K562 (cell line): ENCODE data around the gene DKK3. TPM values are rescaled to one million over a fixed set of nuclear protein-coding genes. Genes with fewer than 3 reads are reported as not detected.

Experiments
- ATAC-seq: fragments of 200-7000 bp; cut with Tn5 transposase; 3 replicates; pipeline ENCODE4 v1.9.1; 2020; ENCODE audit warnings: moderate library complexity
- BruUV-seq: library from RNA; stranded (reverse); fragments of 400-500 nt; replicated peaks from 2 replicates; lab custom pipeline; 2021; lab: Mats Ljungman, UMichigan
- CTCF ChIA-PET: fragments of 300-600 bp; formaldehyde crosslinking; extraction: SDS; loops from one replicate; lab custom pipeline; 2021; ENCODE audit warnings: low intra/inter-chr PET ratio; lab: Yijun Ruan, JAX
- POLR2A ChIA-PET: fragments of 300-600, 350-650 bp; sonication (Branson Sonifier 250); formaldehyde crosslinking; extraction: SDS; loops from one replicate; lab custom pipeline; 2021; ENCODE audit warnings: antibody characterized with exemption, inconsistent platforms; lab: Yijun Ruan, JAX
- DNase-seq, 4 experiments: peaks; one replicate each; pipeline versions ENCODE4 v3.0.0 to v3.0.0-alpha.2; 2011 to 2018; ENCODE audit warnings: low spot score in 3 of 4, mixed read lengths in 3 of 4; ENCODE audit errors: extremely low read depth in 1 of 4
- FAIRE-seq: peaks from 2 replicates; lab custom pipeline; 2011; peaks lifted over from hg19 to GRCh38; lab: Jason Lieb, UNC
- H2AFZ ChIP-seq: 2 replicates; pipeline ENCODE4 v1.6.0; 2011; ENCODE audit warnings: low read depth, low read length, control low read depth, inconsistent platforms
- H3K27ac ChIP-seq: fragments of 200-600 bp; 3 replicates; pipeline ENCODE4 v1.8.0; 2011; ENCODE audit warnings: low read depth, mild to moderate bottlenecking, control low read depth, inconsistent platforms, low read length, moderate library complexity, mixed read lengths; ENCODE audit errors: extremely low read depth
- H3K27me3 ChIP-seq, 2 experiments: fragments of 300-600 bp in 1 of 2; 2 replicates in 1 of 2; 3 replicates in 1 of 2; pipeline versions ENCODE4 v1.6.0 to v1.8.0; 2011; ENCODE audit warnings: inconsistent platforms in 2 of 2, low read length in 2 of 2, mild to moderate bottlenecking in 1 of 2, mixed read lengths in 1 of 2, moderate library complexity in 1 of 2; ENCODE audit not compliant: control insufficient read depth in 2 of 2, insufficient read depth in 2 of 2
- H3K36me3 ChIP-seq: fragments of 300-600 bp; 3 replicates; pipeline ENCODE4 v1.8.0; 2011; ENCODE audit warnings: mild to moderate bottlenecking, low read length, inconsistent platforms; ENCODE audit not compliant: control insufficient read depth, insufficient read depth
- H3K4me1 ChIP-seq, 2 experiments: fragments of 200-600 bp in 1 of 2; replicated peaks in 1 of 2; 2 replicates in 1 of 2; 3 replicates in 1 of 2; pipeline versions ENCODE4 v1.5.1 to v1.8.0; 2011; ENCODE audit warnings: inconsistent platforms in 2 of 2, low read length in 2 of 2, mild to moderate bottlenecking in 1 of 2, mixed read lengths in 1 of 2, moderate library complexity in 1 of 2; ENCODE audit not compliant: control insufficient read depth in 2 of 2, insufficient read depth in 2 of 2
- H3K4me2 ChIP-seq: 2 replicates; pipeline ENCODE4 v1.6.1; 2011; ENCODE audit warnings: low read length, control low read depth, inconsistent platforms, mixed read lengths; ENCODE audit not compliant: insufficient read depth
- H3K4me3 ChIP-seq: fragments of 200-600 bp; sonication (generic), shearing (Covaris generic); 2 replicates; pipeline ENCODE4 v1.5.1; 2016; ENCODE audit warnings: control low read depth, inconsistent platforms
- H3K79me2 ChIP-seq: fragments of 200-600 bp; 3 replicates; pipeline ENCODE4 v1.8.0; 2011; ENCODE audit warnings: low read length, inconsistent platforms; ENCODE audit not compliant: control insufficient read depth, insufficient read depth
- H3K9ac ChIP-seq, 2 experiments: 2 replicates each; pipeline versions ENCODE4 v1.6.0 to v1.6.1; 2011; ENCODE audit warnings: low read depth in 2 of 2, low read length in 2 of 2, control low read depth in 1 of 2, inconsistent platforms in 1 of 2, mild to moderate bottlenecking in 1 of 2, mixed read lengths in 1 of 2; ENCODE audit not compliant: insufficient read depth in 1 of 2
- H3K9me1 ChIP-seq: one replicate; pipeline ENCODE4 v1.6.0; 2011; ENCODE audit warnings: inconsistent platforms, mild to moderate bottlenecking, low read length, moderate library complexity; ENCODE audit not compliant: control insufficient read depth, insufficient read depth
- H3K9me3 ChIP-seq: replicated peaks from 2 replicates; pipeline ENCODE4 v1.5.1; 2011; ENCODE audit warnings: low read depth, low read length, inconsistent platforms; ENCODE audit not compliant: control insufficient read depth, insufficient read depth
- H4K20me1 ChIP-seq: replicated peaks from 2 replicates; pipeline ENCODE4 v1.6.1; 2011; ENCODE audit warnings: low read length, inconsistent platforms, mixed read lengths; ENCODE audit not compliant: control insufficient read depth, insufficient read depth
- ARID2 ChIP-seq: fragments of 450-650 bp; IDR thresholded peaks from 2 replicates; pipeline ENCODE4 v1.6.1; 2017; ENCODE audit warnings: antibody characterized with exemption, mild to moderate bottlenecking
- CBFA2T3 ChIP-seq: fragments of 450-650 bp; IDR thresholded peaks from 2 replicates; pipeline ENCODE4 v1.6.1; 2017
- CHD1 ChIP-seq: fragments of 200-600 bp; sonication (generic); IDR thresholded peaks from one replicate; pipeline ENCODE4 v1.6.1; 2012; ENCODE audit warnings: mild to moderate bottlenecking, moderate library complexity, low read length, inconsistent platforms
- ELK1 ChIP-seq: sonication (generic); formaldehyde crosslinking; IDR thresholded peaks from 2 replicates; pipeline ENCODE4 v1.8.1; 2022; ENCODE audit warnings: missing genetic modification reagents
- FIP1L1 ChIP-seq: fragments of 200-400 bp; formaldehyde crosslinking; IDR thresholded peaks from 2 replicates; pipeline ENCODE4 v1.6.1; 2018; ENCODE audit warnings: mild to moderate bottlenecking, low read depth, low read length; ENCODE audit not compliant: poor library complexity, severe bottlenecking
- FOXJ2 ChIP-seq: fragments of 200-800 bp; sonication (Bioruptor generic); IDR thresholded peaks from 2 replicates; pipeline ENCODE4 v1.6.1; 2016; ENCODE audit warnings: missing genetic modification characterization, missing compliant biosample characterization
- NFRKB ChIP-seq: fragments of 450-650 bp; IDR thresholded peaks from 2 replicates; pipeline ENCODE4 v1.6.1; 2016; ENCODE audit warnings: low read depth
- POLR2A ChIP-seq: fragments of 450-650 bp; conservative IDR thresholded peaks from 2 replicates; pipeline ENCODE4 v1.6.1; 2016
- TAF1 ChIP-seq: IDR thresholded peaks from 2 replicates; pipeline ENCODE4 v1.6.1; 2011; ENCODE audit warnings: mild to moderate bottlenecking, low read length, moderate library complexity; ENCODE audit not compliant: insufficient read depth, control insufficient read depth, severe bottlenecking; ENCODE audit errors: extremely low read depth
- TARDBP ChIP-seq: fragments of 450-650 bp; IDR thresholded peaks from 2 replicates; pipeline ENCODE4 v1.6.1; 2016
- TRIM24 ChIP-seq, 2 experiments: fragments of 450-650 bp; IDR thresholded peaks; 2 replicates each; pipeline ENCODE4 v1.6.1; 2016
- ZNF639 ChIP-seq, 2 experiments: fragments of 200-800 bp in 1 of 2; sonication (Bioruptor generic) in 1 of 2; sonication (generic) in 1 of 2; formaldehyde crosslinking in 1 of 2; IDR thresholded peaks in 1 of 2; conservative IDR thresholded peaks in 1 of 2; 2 replicates each; pipeline versions ENCODE4 v1.5.0 to v1.6.1; 2016 to 2020; ENCODE audit warnings: missing compliant biosample characterization in 1 of 2, missing genetic modification characterization in 1 of 2, missing genetic modification reagents in 1 of 2
- ZNF717 ChIP-seq: fragments of 250-450 bp; sonication (Bioruptor Pico); IDR thresholded peaks from 2 replicates; pipeline ENCODE4 v1.5.0; 2021
- WGBS: fragments of 100-300 bp; shearing (Covaris generic); methylation state at CpG from one replicate; pipeline ENCODE4 v1.1.6; 2016; ENCODE audit warnings: low coverage, mixed read lengths; ENCODE audit not compliant: insufficient coverage; ENCODE audit errors: missing lambda C conversion rate; 5-methylcytosine and 5-hydroxymethylcytosine counted together
- in situ Hi-C: fragments of 300-500 bp; cut with MboI; formaldehyde crosslinking; loops from 4 replicates; pipeline ENCODE4 v1.15.0; 2018; ENCODE audit warnings: inconsistent platforms, mixed read lengths
- intact Hi-C: fragments of 100-400 bp; cut with micrococcal nuclease; formaldehyde crosslinking; loops from 2 replicates; pipeline ENCODE4 v1.14.2; 2022
- polyA plus RNA-seq, 8 experiments: library from polyadenylated mRNA; depleted of rRNA in 4 of 8; stranded (reverse) in 5 of 8; unstranded in 3 of 8; fragments of >200 nt; fragmentation: Nextera tagmentation in 2 of 8; fragmentation: Illumina TruSeq in 1 of 8; extraction: Ambion mirVana in 2 of 8; extraction: Trizol in 1 of 8; gene quantifications; 2 replicates each; pipeline versions ENCODE4 v1.2.1 to v1.2.3, GENCODE V29; 2011 to 2014; ENCODE audit warnings: inconsistent platforms in 1 of 8, missing spikeins in 1 of 8
- total RNA-seq, 7 experiments: library from RNA; depleted of rRNA in 6 of 7; stranded (reverse); fragments of >200 nt in 6 of 7; fragmentation: Illumina TruSeq in 2 of 7; extraction: Trizol in 2 of 7; gene quantifications; 2 replicates each; pipeline versions ENCODE4 v1.2.1 to v1.2.3, GENCODE V29; 2011 to 2021; ENCODE audit warnings: low replicate concordance in 1 of 7
- TF ChIP-seq, protein P1 (sequence below): fragments of 250-450 bp; sonication (Bioruptor Pico); IDR thresholded peaks from 2 replicates; pipeline ENCODE4 v1.4.0; 2020; ENCODE audit warnings: mild to moderate bottlenecking, moderate library complexity, borderline replicate concordance
- TF ChIP-seq, protein P2 (sequence below): sonication (generic); formaldehyde crosslinking; IDR thresholded peaks from 2 replicates; pipeline ENCODE4 v1.8.0; 2023; ENCODE audit warnings: mild to moderate bottlenecking, missing genetic modification reagents

The DKK3 gene
- total and polyA plus RNA-seq, 9 of the 15 experiments (the other 6 are each of a cell fraction or from before 2014, with no cell fraction given): 0.14 to 0.85 (median 0.38) TPM; not detected in 6

- Histone ChIP-seq H3K79me2 (no peaks in the 10 kb centered on the region), H4K20me1 (no peaks in the 10 kb centered on the region), H3K27me3 (no peaks in the 10 kb centered on the region), H3K36me3 (peaks cover 79% of the 10 kb centered on the region), H3K9me3 (no peaks in the 10 kb centered on the region), H2AFZ (no peak overlapping the region), H3K4me1 (no peaks in the 10 kb centered on the region), H3K27ac (no peak overlapping the region), H3K9ac (no peak overlapping the region), H3K4me2 (no peak overlapping the region), H3K9me1 (no peaks in the 10 kb centered on the region), H3K4me3 (no peak overlapping the region)
- TF ChIP-seq, protein P1, sequence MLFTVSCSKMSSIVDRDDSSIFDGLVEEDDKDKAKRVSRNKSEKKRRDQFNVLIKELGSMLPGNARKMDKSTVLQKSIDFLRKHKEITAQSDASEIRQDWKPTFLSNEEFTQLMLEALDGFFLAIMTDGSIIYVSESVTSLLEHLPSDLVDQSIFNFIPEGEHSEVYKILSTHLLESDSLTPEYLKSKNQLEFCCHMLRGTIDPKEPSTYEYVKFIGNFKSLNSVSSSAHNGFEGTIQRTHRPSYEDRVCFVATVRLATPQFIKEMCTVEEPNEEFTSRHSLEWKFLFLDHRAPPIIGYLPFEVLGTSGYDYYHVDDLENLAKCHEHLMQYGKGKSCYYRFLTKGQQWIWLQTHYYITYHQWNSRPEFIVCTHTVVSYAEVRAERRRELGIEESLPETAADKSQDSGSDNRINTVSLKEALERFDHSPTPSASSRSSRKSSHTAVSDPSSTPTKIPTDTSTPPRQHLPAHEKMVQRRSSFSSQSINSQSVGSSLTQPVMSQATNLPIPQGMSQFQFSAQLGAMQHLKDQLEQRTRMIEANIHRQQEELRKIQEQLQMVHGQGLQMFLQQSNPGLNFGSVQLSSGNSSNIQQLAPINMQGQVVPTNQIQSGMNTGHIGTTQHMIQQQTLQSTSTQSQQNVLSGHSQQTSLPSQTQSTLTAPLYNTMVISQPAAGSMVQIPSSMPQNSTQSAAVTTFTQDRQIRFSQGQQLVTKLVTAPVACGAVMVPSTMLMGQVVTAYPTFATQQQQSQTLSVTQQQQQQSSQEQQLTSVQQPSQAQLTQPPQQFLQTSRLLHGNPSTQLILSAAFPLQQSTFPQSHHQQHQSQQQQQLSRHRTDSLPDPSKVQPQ (CRISPR knock-in tag): no peak
- no peak for TF ChIP-seq CHD1
- no peak for TF ChIP-seq ELK1 (CRISPR knock-in tag)
- TF ChIP-seq ZNF639 (CRISPR knock-in tag; conservative IDR thresholded peaks at IDR 0.05 in 1 of 2, IDR thresholded peaks at IDR 0.05 in 1 of 2): no peak
- TF ChIP-seq ZNF717 (CRISPR knock-in tag): no peak
- no peak for TF ChIP-seq TRIM24 (IDR thresholded peaks at IDR 0.05)
- no peak for TF ChIP-seq TARDBP
- TF ChIP-seq, protein P2, sequence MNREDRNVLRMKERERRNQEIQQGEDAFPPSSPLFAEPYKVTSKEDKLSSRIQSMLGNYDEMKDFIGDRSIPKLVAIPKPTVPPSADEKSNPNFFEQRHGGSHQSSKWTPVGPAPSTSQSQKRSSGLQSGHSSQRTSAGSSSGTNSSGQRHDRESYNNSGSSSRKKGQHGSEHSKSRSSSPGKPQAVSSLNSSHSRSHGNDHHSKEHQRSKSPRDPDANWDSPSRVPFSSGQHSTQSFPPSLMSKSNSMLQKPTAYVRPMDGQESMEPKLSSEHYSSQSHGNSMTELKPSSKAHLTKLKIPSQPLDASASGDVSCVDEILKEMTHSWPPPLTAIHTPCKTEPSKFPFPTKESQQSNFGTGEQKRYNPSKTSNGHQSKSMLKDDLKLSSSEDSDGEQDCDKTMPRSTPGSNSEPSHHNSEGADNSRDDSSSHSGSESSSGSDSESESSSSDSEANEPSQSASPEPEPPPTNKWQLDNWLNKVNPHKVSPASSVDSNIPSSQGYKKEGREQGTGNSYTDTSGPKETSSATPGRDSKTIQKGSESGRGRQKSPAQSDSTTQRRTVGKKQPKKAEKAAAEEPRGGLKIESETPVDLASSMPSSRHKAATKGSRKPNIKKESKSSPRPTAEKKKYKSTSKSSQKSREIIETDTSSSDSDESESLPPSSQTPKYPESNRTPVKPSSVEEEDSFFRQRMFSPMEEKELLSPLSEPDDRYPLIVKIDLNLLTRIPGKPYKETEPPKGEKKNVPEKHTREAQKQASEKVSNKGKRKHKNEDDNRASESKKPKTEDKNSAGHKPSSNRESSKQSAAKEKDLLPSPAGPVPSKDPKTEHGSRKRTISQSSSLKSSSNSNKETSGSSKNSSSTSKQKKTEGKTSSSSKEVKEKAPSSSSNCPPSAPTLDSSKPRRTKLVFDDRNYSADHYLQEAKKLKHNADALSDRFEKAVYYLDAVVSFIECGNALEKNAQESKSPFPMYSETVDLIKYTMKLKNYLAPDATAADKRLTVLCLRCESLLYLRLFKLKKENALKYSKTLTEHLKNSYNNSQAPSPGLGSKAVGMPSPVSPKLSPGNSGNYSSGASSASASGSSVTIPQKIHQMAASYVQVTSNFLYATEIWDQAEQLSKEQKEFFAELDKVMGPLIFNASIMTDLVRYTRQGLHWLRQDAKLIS (CRISPR knock-in tag): no peak
- no peak for TF ChIP-seq CBFA2T3
- no peak for TF ChIP-seq TAF1
- TF ChIP-seq FIP1L1: no peak
- no peak for TF ChIP-seq NFRKB
- TF ChIP-seq FOXJ2 (tag): no peak
- TF ChIP-seq POLR2A: no peak
- TF ChIP-seq ARID2: no peak
- FAIRE-seq (no peak), ATAC-seq (no peak), DNase-seq (no peak)
- BruUV-seq: no TSS peak
- ChIA-PET CTCF (no interaction called here), POLR2A (interaction anchor here (0.9 kb wide), 1 partner anchor 11 kb away, joined by 3 read pairs; no protein-coding TSS in a partner anchor)
- 90% methylated on average over 5 of the region's 5 CpGs for WGBS
- intact Hi-C loops: no loop called here
- in situ Hi-C loops: no loop called here
Observed at GRCh38 chr11:11944444-11944843, 64.0 kb downstream of the DKK3 start.
